K562 (cell line): ENCODE measurements around the gene MACROD2. TPM values are rescaled to one million over a fixed set of nuclear protein-coding genes. Genes with fewer than 3 reads are reported as not detected.

Experiments
- ATAC-seq: fragments of 200-7000 bp; cut with Tn5 transposase; 3 replicates; pipeline ENCODE4 v1.9.1; 2020; ENCODE audit warnings: moderate library complexity
- BruUV-seq: library from RNA; stranded (reverse); fragments of 400-500 nt; replicated peaks from 2 replicates; lab custom pipeline; 2021; lab: Mats Ljungman, UMichigan
- CTCF ChIA-PET: fragments of 300-600 bp; formaldehyde crosslinking; extraction: SDS; loops from one replicate; lab custom pipeline; 2021; ENCODE audit warnings: low intra/inter-chr PET ratio; lab: Yijun Ruan, JAX
- POLR2A ChIA-PET: fragments of 300-600, 350-650 bp; sonication (Branson Sonifier 250); formaldehyde crosslinking; extraction: SDS; loops from one replicate; lab custom pipeline; 2021; ENCODE audit warnings: antibody characterized with exemption, inconsistent platforms; lab: Yijun Ruan, JAX
- DNase-seq, 4 experiments: peaks; one replicate each; pipeline versions ENCODE4 v3.0.0 to v3.0.0-alpha.2; 2011 to 2018; ENCODE audit warnings: low spot score in 3 of 4, mixed read lengths in 3 of 4; ENCODE audit errors: extremely low read depth in 1 of 4
- FAIRE-seq: peaks from 2 replicates; lab custom pipeline; 2011; peaks lifted over from hg19 to GRCh38; lab: Jason Lieb, UNC
- H2AFZ ChIP-seq: 2 replicates; pipeline ENCODE4 v1.6.0; 2011; ENCODE audit warnings: low read depth, low read length, control low read depth, inconsistent platforms
- H3K27ac ChIP-seq: fragments of 200-600 bp; 3 replicates; pipeline ENCODE4 v1.8.0; 2011; ENCODE audit warnings: low read depth, mild to moderate bottlenecking, control low read depth, inconsistent platforms, low read length, moderate library complexity, mixed read lengths; ENCODE audit errors: extremely low read depth
- H3K27me3 ChIP-seq, 2 experiments: fragments of 300-600 bp in 1 of 2; 2 replicates in 1 of 2; 3 replicates in 1 of 2; pipeline versions ENCODE4 v1.6.0 to v1.8.0; 2011; ENCODE audit warnings: inconsistent platforms in 2 of 2, low read length in 2 of 2, mild to moderate bottlenecking in 1 of 2, mixed read lengths in 1 of 2, moderate library complexity in 1 of 2; ENCODE audit not compliant: control insufficient read depth in 2 of 2, insufficient read depth in 2 of 2
- H3K36me3 ChIP-seq: fragments of 300-600 bp; 3 replicates; pipeline ENCODE4 v1.8.0; 2011; ENCODE audit warnings: mild to moderate bottlenecking, low read length, inconsistent platforms; ENCODE audit not compliant: control insufficient read depth, insufficient read depth
- H3K4me1 ChIP-seq, 2 experiments: fragments of 200-600 bp in 1 of 2; replicated peaks in 1 of 2; 2 replicates in 1 of 2; 3 replicates in 1 of 2; pipeline versions ENCODE4 v1.5.1 to v1.8.0; 2011; ENCODE audit warnings: inconsistent platforms in 2 of 2, low read length in 2 of 2, mild to moderate bottlenecking in 1 of 2, mixed read lengths in 1 of 2, moderate library complexity in 1 of 2; ENCODE audit not compliant: control insufficient read depth in 2 of 2, insufficient read depth in 2 of 2
- H3K4me2 ChIP-seq: 2 replicates; pipeline ENCODE4 v1.6.1; 2011; ENCODE audit warnings: low read length, control low read depth, inconsistent platforms, mixed read lengths; ENCODE audit not compliant: insufficient read depth
- H3K4me3 ChIP-seq: fragments of 200-600 bp; sonication (generic), shearing (Covaris generic); 2 replicates; pipeline ENCODE4 v1.5.1; 2016; ENCODE audit warnings: control low read depth, inconsistent platforms
- H3K79me2 ChIP-seq: fragments of 200-600 bp; 3 replicates; pipeline ENCODE4 v1.8.0; 2011; ENCODE audit warnings: low read length, inconsistent platforms; ENCODE audit not compliant: control insufficient read depth, insufficient read depth
- H3K9ac ChIP-seq, 2 experiments: 2 replicates each; pipeline versions ENCODE4 v1.6.0 to v1.6.1; 2011; ENCODE audit warnings: low read depth in 2 of 2, low read length in 2 of 2, control low read depth in 1 of 2, inconsistent platforms in 1 of 2, mild to moderate bottlenecking in 1 of 2, mixed read lengths in 1 of 2; ENCODE audit not compliant: insufficient read depth in 1 of 2
- H3K9me1 ChIP-seq: one replicate; pipeline ENCODE4 v1.6.0; 2011; ENCODE audit warnings: inconsistent platforms, mild to moderate bottlenecking, low read length, moderate library complexity; ENCODE audit not compliant: control insufficient read depth, insufficient read depth
- H3K9me3 ChIP-seq: replicated peaks from 2 replicates; pipeline ENCODE4 v1.5.1; 2011; ENCODE audit warnings: low read depth, low read length, inconsistent platforms; ENCODE audit not compliant: control insufficient read depth, insufficient read depth
- H4K20me1 ChIP-seq: replicated peaks from 2 replicates; pipeline ENCODE4 v1.6.1; 2011; ENCODE audit warnings: low read length, inconsistent platforms, mixed read lengths; ENCODE audit not compliant: control insufficient read depth, insufficient read depth
- ARID2 ChIP-seq: fragments of 450-650 bp; IDR thresholded peaks from 2 replicates; pipeline ENCODE4 v1.6.1; 2017; ENCODE audit warnings: antibody characterized with exemption, mild to moderate bottlenecking
- CBX8 ChIP-seq: fragments of 200-600 bp; sonication (generic); IDR thresholded peaks from 2 replicates; pipeline ENCODE4 v1.6.1; 2012; ENCODE audit warnings: borderline replicate concordance, mixed run types, low read depth, mild to moderate bottlenecking, moderate library complexity, mixed read lengths, low read length, control low read depth, inconsistent platforms; ENCODE audit not compliant: poor library complexity, severe bottlenecking; ENCODE audit errors: extremely low read depth
- E2F5 ChIP-seq: sonication (generic); formaldehyde crosslinking; IDR thresholded peaks from 2 replicates; pipeline ENCODE4 v1.8.0; 2022; ENCODE audit warnings: mild to moderate bottlenecking, missing genetic modification reagents
- ESRRB ChIP-seq: fragments of 250-450 bp; sonication (Bioruptor Pico); IDR thresholded peaks from 2 replicates; pipeline ENCODE4 v1.5.0; 2020; ENCODE audit warnings: mild to moderate bottlenecking, moderate library complexity, borderline replicate concordance
- FOXA1 ChIP-seq: fragments of 450-650 bp; IDR thresholded peaks from 2 replicates; pipeline ENCODE4 v1.6.1; 2016; ENCODE audit warnings: mild to moderate bottlenecking, borderline replicate concordance
- GATAD2B ChIP-seq: fragments of 450-650 bp; IDR thresholded peaks from 2 replicates; pipeline ENCODE4 v1.6.1; 2017; ENCODE audit warnings: mild to moderate bottlenecking, borderline replicate concordance
- GTF2F1 ChIP-seq: IDR thresholded peaks from 2 replicates; pipeline ENCODE4 v1.6.1; 2011; ENCODE audit warnings: low read depth, low read length, improper control_type of control experiment
- HEY1 ChIP-seq: fragments of 250-450 bp; sonication (Bioruptor Pico); IDR thresholded peaks from 2 replicates; pipeline ENCODE4 v1.5.0; 2020; ENCODE audit warnings: mild to moderate bottlenecking, moderate library complexity, borderline replicate concordance
- MED1 ChIP-seq: sonication (generic); formaldehyde crosslinking; IDR thresholded peaks from 2 replicates; pipeline ENCODE4 v1.8.1; 2023; ENCODE audit warnings: missing genetic modification reagents, borderline replicate concordance
- MEF2D ChIP-seq: conservative IDR thresholded peaks from 2 replicates; pipeline ENCODE4 v1.6.1; 2016; ENCODE audit warnings: low read depth, missing genetic modification characterization, missing compliant biosample characterization
- SMARCA4 ChIP-seq: fragments of 450-650 bp; IDR thresholded peaks from 2 replicates; pipeline ENCODE4 v1.6.1; 2016
- STAG1 ChIP-seq: sonication (generic); formaldehyde crosslinking; IDR thresholded peaks from 2 replicates; pipeline ENCODE4 v1.5.0; 2020; ENCODE audit warnings: missing genetic modification reagents, borderline replicate concordance
- THRB ChIP-seq: fragments of 450-650 bp; formaldehyde crosslinking; conservative IDR thresholded peaks from 2 replicates; pipeline ENCODE4 v1.4.0; 2022; ENCODE audit warnings: mild to moderate bottlenecking, missing genetic modification characterization
- ZNF133 ChIP-seq: fragments of 250-450 bp; sonication (Bioruptor Pico); IDR thresholded peaks from 2 replicates; pipeline ENCODE4 v1.4.0; 2020; ENCODE audit warnings: mild to moderate bottlenecking
- ZNF280A ChIP-seq: fragments of 450-650 bp; IDR thresholded peaks from 2 replicates; pipeline ENCODE4 v1.6.1; 2018; ENCODE audit warnings: mild to moderate bottlenecking, low read depth; ENCODE audit not compliant: partially characterized antibody
- ZNF583 ChIP-seq: fragments of 250-450 bp; sonication (Bioruptor Pico); IDR thresholded peaks from 2 replicates; pipeline ENCODE4 v1.4.0; 2020
- ZNF778 ChIP-seq: fragments of 450-650 bp; formaldehyde crosslinking; IDR thresholded peaks from 2 replicates; pipeline ENCODE4 v1.4.0; 2020; ENCODE audit warnings: mild to moderate bottlenecking, moderate library complexity
- WGBS: fragments of 100-300 bp; shearing (Covaris generic); methylation state at CpG from one replicate; pipeline ENCODE4 v1.1.6; 2016; ENCODE audit warnings: low coverage, mixed read lengths; ENCODE audit not compliant: insufficient coverage; ENCODE audit errors: missing lambda C conversion rate; 5-methylcytosine and 5-hydroxymethylcytosine counted together
- in situ Hi-C: fragments of 300-500 bp; cut with MboI; formaldehyde crosslinking; loops from 4 replicates; pipeline ENCODE4 v1.15.0; 2018; ENCODE audit warnings: inconsistent platforms, mixed read lengths
- intact Hi-C: fragments of 100-400 bp; cut with micrococcal nuclease; formaldehyde crosslinking; loops from 2 replicates; pipeline ENCODE4 v1.14.2; 2022
- polyA plus RNA-seq, 8 experiments: library from polyadenylated mRNA; depleted of rRNA in 4 of 8; stranded (reverse) in 5 of 8; unstranded in 3 of 8; fragments of >200 nt; fragmentation: Nextera tagmentation in 2 of 8; fragmentation: Illumina TruSeq in 1 of 8; extraction: Ambion mirVana in 2 of 8; extraction: Trizol in 1 of 8; gene quantifications; 2 replicates each; pipeline versions ENCODE4 v1.2.1 to v1.2.3, GENCODE V29; 2011 to 2014; ENCODE audit warnings: inconsistent platforms in 1 of 8, missing spikeins in 1 of 8
- total RNA-seq, 7 experiments: library from RNA; depleted of rRNA in 6 of 7; stranded (reverse); fragments of >200 nt in 6 of 7; fragmentation: Illumina TruSeq in 2 of 7; extraction: Trizol in 2 of 7; gene quantifications; 2 replicates each; pipeline versions ENCODE4 v1.2.1 to v1.2.3, GENCODE V29; 2011 to 2021; ENCODE audit warnings: low replicate concordance in 1 of 7
- TF ChIP-seq, protein P1 (sequence below): fragments of 450-650 bp; formaldehyde crosslinking; IDR thresholded peaks from 2 replicates; pipeline ENCODE4 v1.4.0; 2020; ENCODE audit warnings: mild to moderate bottlenecking, moderate library complexity

Gene MACROD2
- total and polyA plus RNA-seq, 9 of the 15 experiments (the other 6 are each of a cell fraction or from before 2014, with no cell fraction given) = not detected

DNA sequence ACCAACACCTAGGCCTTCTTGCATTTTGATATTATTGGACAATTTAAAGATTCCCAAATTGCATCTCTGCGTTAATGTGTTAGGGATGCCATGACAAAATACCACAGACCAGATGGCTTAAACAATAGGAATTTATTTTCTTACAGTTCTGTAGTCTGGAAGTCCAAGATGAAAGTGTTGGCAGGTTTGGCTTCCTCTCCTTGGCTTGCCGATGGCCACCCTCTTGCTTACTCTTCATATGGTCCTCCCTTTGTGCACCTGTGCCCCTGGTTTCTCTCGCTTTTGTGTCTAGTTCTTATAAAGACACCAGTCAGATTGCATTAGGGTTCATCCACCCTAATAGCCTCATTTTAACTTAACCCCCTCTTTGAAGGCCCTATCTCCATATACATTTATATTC is 1184.5 kb downstream of the MACROD2 start:
- Histone ChIP-seq H3K4me3 (no peak overlapping the region), H3K27me3 (no peaks in the 10 kb centered on the region), H3K79me2 (no peaks in the 10 kb centered on the region), H2AFZ (no peak overlapping the region), H3K36me3 (no peaks in the 10 kb centered on the region), H3K9ac (no peak overlapping the region), H3K9me1 (no peaks in the 10 kb centered on the region), H3K27ac (no peak overlapping the region), H3K4me1 (no peaks in the 10 kb centered on the region), H4K20me1 (no peaks in the 10 kb centered on the region), H3K9me3 (no peaks in the 10 kb centered on the region), H3K4me2 (no peak overlapping the region)
- ATAC-seq (no peak), DNase-seq (no peak), FAIRE-seq (no peak)
- no TSS peak for BruUV-seq
- ChIA-PET POLR2A (no interaction called here), CTCF (no interaction called here)
- TF ChIP-seq FOXA1 (no peak), GATAD2B (no peak), GTF2F1 (no peak), ESRRB (CRISPR knock-in tag) (no peak), ZNF133 (no peak), CBX8 (no peak), E2F5 (CRISPR knock-in tag) (no peak), SMARCA4 (no peak), THRB (CRISPR knock-in tag) (no peak), ARID2 (no peak), ZNF778 (no peak), STAG1 (no peak), HEY1 (no peak), MEF2D (no peak), MED1 (CRISPR knock-in tag) (no peak), ZNF280A (no peak), ZNF583 (CRISPR knock-in tag) (no peak)
- TF ChIP-seq, protein P1, sequence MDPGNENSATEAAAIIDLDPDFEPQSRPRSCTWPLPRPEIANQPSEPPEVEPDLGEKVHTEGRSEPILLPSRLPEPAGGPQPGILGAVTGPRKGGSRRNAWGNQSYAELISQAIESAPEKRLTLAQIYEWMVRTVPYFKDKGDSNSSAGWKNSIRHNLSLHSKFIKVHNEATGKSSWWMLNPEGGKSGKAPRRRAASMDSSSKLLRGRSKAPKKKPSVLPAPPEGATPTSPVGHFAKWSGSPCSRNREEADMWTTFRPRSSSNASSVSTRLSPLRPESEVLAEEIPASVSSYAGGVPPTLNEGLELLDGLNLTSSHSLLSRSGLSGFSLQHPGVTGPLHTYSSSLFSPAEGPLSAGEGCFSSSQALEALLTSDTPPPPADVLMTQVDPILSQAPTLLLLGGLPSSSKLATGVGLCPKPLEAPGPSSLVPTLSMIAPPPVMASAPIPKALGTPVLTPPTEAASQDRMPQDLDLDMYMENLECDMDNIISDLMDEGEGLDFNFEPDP = no peak
- 0% methylated on average over 3 of the region's 3 CpGs for WGBS
- intact Hi-C loops = no loop called here
- in situ Hi-C loops = no loop called here
